Stimulated activated CD4-positive, alpha-beta T cell treated with anti-CD3 and anti-CD28 coated beads, Interleukin-15, amount 100 ng/mL, for 1 hour (primary cell): Measurements from ENCODE around the gene SGCE.

ENCODE experiments used
- DNase-seq, 2 donors: peaks; one replicate each; pipeline ENCODE4 v3.0.0-alpha.2; 2020; ENCODE audit warnings: low read depth in 1 of 2, low spot score in 1 of 2

The SGCE gene

GRCh38 chr7:94575646-94576045 is 80.3 kb downstream of the SGCE start:
- DNase-seq: no peak

- no peak for DNase-seq
These were observed 84.1 kb downstream of the SGCE start for GRCh38 chr7:94571816-94572215.

- no peak for DNase-seq
These were observed 88.5 kb downstream of the SGCE start for GRCh38 chr7:94567396-94567795.

- no peak for DNase-seq
These were observed 90.6 kb downstream of the SGCE start for GRCh38 chr7:94565247-94565894.

- DNase-seq: no peak
These were observed 93.4 kb downstream of the SGCE start for GRCh38 chr7:94562525-94562924.

- no peak for DNase-seq
These were observed 94.0 kb downstream of the SGCE start for GRCh38 chr7:94561841-94562514.

GRCh38 chr7:94559972-94560371 is 96.0 kb downstream of the SGCE start:
- DNase-seq: no peak

- no peak for DNase-seq
These were observed 98.7 kb downstream of the SGCE start for GRCh38 chr7:94557215-94557614.

- no peak for DNase-seq
These were observed 99.9 kb downstream of the SGCE start for GRCh38 chr7:94556028-94556427.

GRCh38 chr7:94547126-94547525 is 108.8 kb downstream of the SGCE start:
- no peak for DNase-seq

- DNase-seq: no peak
These were observed 115.5 kb downstream of the SGCE start for GRCh38 chr7:94540428-94540827.
